GM23248 (cell line): ENCODE data around the gene CPA1.

Source experiments
- EZH2 ChIP-seq: fragments of 200-600 bp; sonication (generic); IDR thresholded peaks from 2 replicates; pipeline ENCODE4 v1.6.1; 2018; ENCODE audit warnings: antibody characterized with exemption, mild to moderate bottlenecking; ENCODE audit not compliant: insufficient read depth, poor library complexity, severe bottlenecking
- EZH2phosphoT487 ChIP-seq: fragments of 200-600 bp; sonication (generic); IDR thresholded peaks from 2 replicates; pipeline ENCODE4 v1.6.1; 2018; ENCODE audit warnings: antibody characterized with exemption, moderate library complexity, mild to moderate bottlenecking, low read depth; ENCODE audit not compliant: insufficient read depth

GRCh38 chr7:130418306-130418705, 38.0 kb downstream of the CPA1 start:
- TF ChIP-seq EZH2phosphoT487 (no peak), EZH2 (no peak)
